Natural killer cell (primary cell): ENCODE data around the gene TMEM198. TPM values are rescaled to one million over a fixed set of nuclear protein-coding genes. Genes with fewer than 3 reads are reported as not detected.

Experiments used
- ATAC-seq, 3 donors: fragments of 150-1000 bp in 2 of 3; fragments of 200-7000 bp in 1 of 3; cut with Tn5 transposase; 1 replicate in 1 of 3; 2 replicates in 2 of 3; pipeline ENCODE4 v1.10.0; 2021; ENCODE audit warnings: mild to moderate bottlenecking in 2 of 3, moderate library complexity in 2 of 3
- DNase-seq, 2 donors: peaks; one replicate each; pipeline versions ENCODE4 v3.0.0 to v3.0.0-alpha.2; 2013 to 2021; ENCODE audit warnings: mixed read lengths in 1 of 2
- H3K27ac ChIP-seq: one replicate; pipeline ENCODE4 v1.5.1; 2013; ENCODE audit warnings: mild to moderate bottlenecking, low read length
- H3K27me3 ChIP-seq: one replicate; pipeline ENCODE4 v1.6.1; 2013; ENCODE audit warnings: low read length; ENCODE audit not compliant: control insufficient read depth, insufficient read depth
- H3K36me3 ChIP-seq: one replicate; pipeline ENCODE4 v1.6.1; 2013; ENCODE audit warnings: low read length; ENCODE audit not compliant: control insufficient read depth, insufficient read depth
- H3K4me1 ChIP-seq: one replicate; pipeline ENCODE4 v1.6.1; 2013; ENCODE audit warnings: low read length; ENCODE audit not compliant: control insufficient read depth, insufficient read depth
- H3K4me3 ChIP-seq: one replicate; pipeline ENCODE4 v1.5.1; 2013; ENCODE audit warnings: low read length
- H3K9me3 ChIP-seq: one replicate; pipeline ENCODE4 v1.6.1; 2013; ENCODE audit warnings: low read length; ENCODE audit not compliant: control insufficient read depth, insufficient read depth
- H3K27ac Mint-ChIP-seq, 2 donors: one replicate each; pipeline ENCODE4 v1.8.0; 2022; ENCODE audit warnings: mild to moderate bottlenecking in 2 of 2, mixed read lengths in 2 of 2, moderate library complexity in 1 of 2
- H3K27me3 Mint-ChIP-seq, 2 donors: one replicate each; pipeline ENCODE4 v1.8.0; 2022; ENCODE audit warnings: low read depth in 2 of 2, mixed read lengths in 2 of 2
- H3K36me3 Mint-ChIP-seq: one replicate; pipeline ENCODE4 v1.8.0; 2022; ENCODE audit warnings: mixed read lengths
- H3K4me1 Mint-ChIP-seq, 2 donors: one replicate each; pipeline ENCODE4 v1.8.0; 2022; ENCODE audit warnings: mixed read lengths in 2 of 2
- H3K4me3 Mint-ChIP-seq: one replicate; pipeline ENCODE4 v1.8.0; 2022; ENCODE audit warnings: mild to moderate bottlenecking, moderate library complexity, mixed read lengths
- H3K9me3 Mint-ChIP-seq, 2 donors: one replicate each; pipeline ENCODE4 v1.8.0; 2022; ENCODE audit warnings: mixed read lengths in 2 of 2
- WGBS: methylation state at CpG from one replicate; pipeline ENCODE4 v1.1.7; 2013; ENCODE audit warnings: missing lambda C conversion rate; ENCODE audit not compliant: insufficient coverage; 5-methylcytosine and 5-hydroxymethylcytosine counted together
- intact Hi-C: fragments of 100-400 bp; cut with micrococcal nuclease; formaldehyde crosslinking; loops from one replicate; pipeline ENCODE4 v1.14.2; 2022
- total RNA-seq, 4 donors: library from RNA; stranded (reverse); fragments of 120-200 nt in 1 of 4; gene quantifications; one replicate each; pipeline versions ENCODE4 v1.2.3 to v1.2.4, GENCODE V29; 2013 to 2022
- TF ChIP-seq, protein P1 (sequence below): fragments of 200-600 bp; IDR thresholded peaks from one replicate; pipeline ENCODE4 v1.8.0; 2022; ENCODE audit warnings: antibody characterized with exemption

TMEM198 gene
- total RNA-seq, 3 donors from 2014 or later (not counting 1 experiment from before 2014, with no cell fraction given), result 1.7 to 2.3 (median 1.8) TPM

DNA sequence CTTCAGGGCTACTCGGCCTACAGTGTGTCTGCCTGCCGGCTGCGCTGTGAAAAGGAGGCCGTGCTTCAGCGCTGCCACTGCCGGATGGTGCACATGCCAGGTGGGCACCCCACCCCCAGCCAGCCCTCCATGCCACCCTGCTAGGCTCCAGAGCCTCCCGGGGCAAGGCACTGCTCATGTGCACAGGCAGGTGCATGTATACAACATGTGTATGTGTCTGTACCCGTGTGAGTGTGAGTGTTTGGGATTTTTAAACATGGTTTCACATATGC, 11.5 kb upstream of the TMEM198 start:
- WGBS, result 90% methylated on average over 8 of the region's 8 CpGs
- Histone ChIP-seq H3K36me3 (no peaks in the 10 kb centered on the region), H3K4me1 (no peaks in the 10 kb centered on the region), H3K9me3 (no peaks in the 10 kb centered on the region), H3K27me3 (peaks cover 12% of the 10 kb centered on the region), H3K4me3 (no peak overlapping the region), H3K27ac (no peak overlapping the region)
- Mint-ChIP-seq H3K4me1 (peaks cover 0 to 12% of the 10 kb centered on the region in 2 donors), H3K4me3 (no peak overlapping the region), H3K27ac (no peak overlapping the region), H3K27me3 (peaks cover 27 to 37% of the 10 kb centered on the region in 2 donors), H3K9me3 (no peaks in the 10 kb centered on the region), H3K36me3 (no peaks in the 10 kb centered on the region)
- TF ChIP-seq, protein P1, sequence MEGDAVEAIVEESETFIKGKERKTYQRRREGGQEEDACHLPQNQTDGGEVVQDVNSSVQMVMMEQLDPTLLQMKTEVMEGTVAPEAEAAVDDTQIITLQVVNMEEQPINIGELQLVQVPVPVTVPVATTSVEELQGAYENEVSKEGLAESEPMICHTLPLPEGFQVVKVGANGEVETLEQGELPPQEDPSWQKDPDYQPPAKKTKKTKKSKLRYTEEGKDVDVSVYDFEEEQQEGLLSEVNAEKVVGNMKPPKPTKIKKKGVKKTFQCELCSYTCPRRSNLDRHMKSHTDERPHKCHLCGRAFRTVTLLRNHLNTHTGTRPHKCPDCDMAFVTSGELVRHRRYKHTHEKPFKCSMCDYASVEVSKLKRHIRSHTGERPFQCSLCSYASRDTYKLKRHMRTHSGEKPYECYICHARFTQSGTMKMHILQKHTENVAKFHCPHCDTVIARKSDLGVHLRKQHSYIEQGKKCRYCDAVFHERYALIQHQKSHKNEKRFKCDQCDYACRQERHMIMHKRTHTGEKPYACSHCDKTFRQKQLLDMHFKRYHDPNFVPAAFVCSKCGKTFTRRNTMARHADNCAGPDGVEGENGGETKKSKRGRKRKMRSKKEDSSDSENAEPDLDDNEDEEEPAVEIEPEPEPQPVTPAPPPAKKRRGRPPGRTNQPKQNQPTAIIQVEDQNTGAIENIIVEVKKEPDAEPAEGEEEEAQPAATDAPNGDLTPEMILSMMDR, result no peak
- no peak for DNase-seq
- ATAC-seq, result no peak
- intact Hi-C loops, result loop anchor here (5.0 kb wide), 2 partner anchors 35 to 55 kb away; partner anchors contain the start of gene GMPPA

DNA sequence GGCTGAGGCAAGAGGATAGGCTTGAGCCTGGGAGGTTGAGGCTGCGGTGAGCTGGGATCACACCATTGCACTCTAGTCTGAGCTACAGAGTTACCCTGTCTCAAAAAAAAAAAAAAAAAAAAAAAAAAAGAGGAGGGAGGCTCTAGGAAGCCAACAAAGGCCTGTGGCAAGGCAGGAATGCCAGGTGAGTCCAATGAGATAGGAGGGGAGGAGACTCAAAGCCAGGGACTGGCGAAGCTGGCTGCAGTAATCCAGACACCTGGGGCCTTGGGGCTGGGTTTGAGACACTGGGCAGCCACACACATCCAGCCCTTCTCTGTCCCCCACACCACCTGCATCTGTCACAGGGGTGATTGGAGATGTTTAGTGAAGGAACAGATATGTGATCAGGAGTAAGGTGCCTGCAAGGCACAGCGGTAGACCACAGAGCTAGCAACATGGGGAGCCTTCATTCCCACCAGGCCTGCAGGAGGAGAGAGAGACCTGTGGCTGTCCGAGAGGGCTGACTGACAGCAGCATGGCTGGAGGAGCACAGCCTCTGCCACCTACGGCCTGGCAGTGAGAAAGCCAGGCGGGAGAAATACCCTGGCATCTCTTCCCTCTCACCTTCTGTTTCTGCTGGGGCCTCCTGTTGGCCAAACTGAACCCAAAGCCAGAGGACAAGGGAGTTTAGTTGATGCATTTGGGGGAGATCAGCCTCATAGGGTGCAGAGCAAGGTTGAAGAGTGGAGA, 9.7 kb upstream of the TMEM198 start:
- H3K36me3 ChIP-seq, result no peaks in the 10 kb centered on the region
- WGBS, result 92% methylated on average over 5 of the region's 6 CpGs
- TF ChIP-seq, protein P1, result no peak
- H3K4me3 Mint-ChIP-seq, result no peak overlapping the region
- no peaks in the 10 kb centered on the region for H3K9me3 Mint-ChIP-seq
- H3K27ac Mint-ChIP-seq, result no peak overlapping the region
- H3K27me3 Mint-ChIP-seq, result peaks cover 15 to 30% of the 10 kb centered on the region in 2 donors
- ATAC-seq (no peak), DNase-seq (no peak)
- H3K27me3 ChIP-seq, result peaks cover 10% of the 10 kb centered on the region
- no peaks in the 10 kb centered on the region for H3K9me3 ChIP-seq
- no peaks in the 10 kb centered on the region for H3K36me3 Mint-ChIP-seq
- H3K4me1 Mint-ChIP-seq, result peaks cover 0 to 14% of the 10 kb centered on the region in 2 donors
- no peaks in the 10 kb centered on the region for H3K4me1 ChIP-seq
- no peak overlapping the region for H3K4me3 ChIP-seq
- intact Hi-C loops, result loop anchor here (5.0 kb wide), 2 partner anchors 37 to 57 kb away; partner anchors contain the start of gene GMPPA
- H3K27ac ChIP-seq, result no peak overlapping the region

DNA sequence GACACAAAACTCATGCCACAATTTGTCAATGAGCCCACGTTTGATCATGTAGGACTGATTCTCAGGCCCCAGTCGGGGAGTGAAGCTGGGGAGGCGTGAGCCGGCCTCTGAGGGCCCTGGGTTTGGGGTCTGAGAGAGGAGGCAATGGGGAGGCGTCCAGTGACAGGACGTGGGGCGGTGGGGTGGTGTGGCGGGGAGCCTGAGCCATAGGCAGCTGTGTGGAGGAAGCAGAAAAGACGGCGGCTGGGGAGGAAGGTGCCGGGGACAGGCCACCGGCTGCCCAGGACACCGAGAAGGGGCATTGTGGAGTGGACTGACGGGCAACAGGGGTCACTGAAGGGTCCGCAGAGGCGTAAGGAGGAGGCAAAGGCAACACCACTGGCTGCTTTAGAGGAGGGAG, 7.4 kb upstream of the TMEM198 start:
- peaks cover 6% of the 10 kb centered on the region for H3K4me1 ChIP-seq
- 83% methylated on average over 16 of the region's 16 CpGs for WGBS
- H3K36me3 Mint-ChIP-seq, result no peaks in the 10 kb centered on the region

More for the DNA sequence above, 7.4 kb upstream of the TMEM198 start:
- Histone ChIP-seq H3K36me3 (no peaks in the 10 kb centered on the region), H3K27me3 (no peaks in the 10 kb centered on the region), H3K27ac (no peak overlapping the region), H3K9me3 (no peaks in the 10 kb centered on the region), H3K4me3 (no peak overlapping the region)
- Mint-ChIP-seq H3K9me3 (no peaks in the 10 kb centered on the region), H3K4me3 (no peak overlapping the region), H3K27me3 (peaks cover 0 to 10% of the 10 kb centered on the region in 2 donors), H3K4me1 (peaks cover 4 to 8% of the 10 kb centered on the region in 2 donors), H3K27ac (no peak overlapping the region)
- intact Hi-C loops, result no loop called here
- ATAC-seq (no peak), DNase-seq (no peak)
- TF ChIP-seq, protein P1, result no peak
